ENCODE measurements around the gene S100PBP. TPM values are rescaled to one million over a fixed set of nuclear protein-coding genes. Genes with fewer than 3 reads are reported as not detected.

S100PBP gene
- total RNA-seq, 1 experiment from 2014 or later, result 50.1 TPM

DNA sequence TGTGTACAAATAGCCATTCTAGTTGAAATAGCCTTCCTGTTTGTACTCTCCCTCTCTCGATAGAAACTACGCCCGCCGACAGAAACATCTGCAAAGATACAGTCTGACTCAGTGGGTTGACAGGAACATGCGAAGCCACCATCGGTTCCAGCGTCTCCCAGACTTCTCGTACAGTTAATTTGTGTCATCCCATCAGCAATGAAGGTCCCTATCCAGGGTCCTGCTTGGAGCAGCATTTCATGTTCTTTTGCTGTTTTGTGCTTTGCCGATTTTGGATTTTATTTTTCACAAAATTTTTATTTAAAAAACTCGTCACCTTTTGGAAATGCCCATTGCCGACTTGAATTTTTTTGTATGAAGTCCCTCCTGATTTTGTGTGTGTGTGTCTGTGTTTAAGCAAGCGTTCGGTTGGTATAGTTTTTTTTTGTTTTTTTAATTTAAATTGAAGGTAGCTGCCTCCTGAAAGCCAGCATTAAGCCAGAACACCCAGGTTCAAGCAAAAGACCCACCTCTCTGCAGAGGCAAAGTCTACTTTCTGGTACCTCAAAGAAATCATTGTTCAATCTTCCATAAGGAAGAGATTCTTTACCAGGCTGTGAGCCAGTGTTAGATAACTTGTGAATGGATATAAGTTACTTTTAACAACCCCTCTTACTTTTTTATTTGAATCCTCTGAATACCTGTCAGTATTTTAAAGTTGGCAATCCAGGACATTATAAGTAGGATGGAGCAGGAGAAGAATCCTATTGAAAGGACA, 38.6 kb downstream of the S100PBP start:
- Histone ChIP-seq H3K23ac (ENCODE audit: insufficient read length, low read depth, low read length) (no peak overlapping the region), H2BK5ac (ENCODE audit: insufficient read length, low read length) (no peak overlapping the region), H3K4me1 (ENCODE audit: insufficient read depth, low read length) (no peaks in the 10 kb centered on the region), H2AK5ac (ENCODE audit: insufficient read length, low read length) (no peak overlapping the region), H3K18ac (ENCODE audit: insufficient read length, low read depth, low read length) (no peak overlapping the region), H3K27ac (ENCODE audit: insufficient read length, low read depth, low read length) (no peak overlapping the region), H3K27me3 (ENCODE audit: insufficient read depth, low read length) (no peaks in the 10 kb centered on the region), H4K91ac (ENCODE audit: insufficient read length, low read depth, low read length) (no peak overlapping the region), H3K79me1 (ENCODE audit: insufficient read depth, low read depth, low read length, poor library complexity, severe bottlenecking) (no peaks in the 10 kb centered on the region), H4K5ac (ENCODE audit: insufficient read length, low read depth, low read length) (no peak overlapping the region), H3K9me3 (ENCODE audit: control insufficient read depth, low read depth, low read length) (no peaks in the 10 kb centered on the region), H3K56ac (ENCODE audit: insufficient read length, low read depth, low read length) (no peak overlapping the region), H3K14ac (ENCODE audit: insufficient read depth, low read length) (no peak overlapping the region), H2BK15ac (ENCODE audit: low read depth, low read length) (no peak overlapping the region), H3K4me2 (ENCODE audit: insufficient read depth, insufficient read length, low read length) (no peak overlapping the region), H3T11ph (ENCODE audit: low read length) (no peak overlapping the region), H2BK120ac (ENCODE audit: low read depth, low read length, poor library complexity, severe bottlenecking) (no peak overlapping the region), H2AFZ (ENCODE audit: low read length) (no peak overlapping the region), H3K9ac (ENCODE audit: extremely low read depth, insufficient read length, low read length) (no peak overlapping the region), H3K79me2 (ENCODE audit: insufficient read depth, low read length) (no peaks in the 10 kb centered on the region), H2BK20ac (ENCODE audit: low read depth, low read length, poor library complexity, severe bottlenecking) (no peak overlapping the region), H2BK12ac (ENCODE audit: insufficient read length, low read depth, low read length) (no peak overlapping the region), H4K20me1 (ENCODE audit: control insufficient read depth, insufficient read depth, insufficient read length) (no peaks in the 10 kb centered on the region), H3K4ac (ENCODE audit: low read depth, low read length) (no peak overlapping the region), H4K8ac (replicated peaks; ENCODE audit: insufficient read length, low read depth, low read length) (no peak overlapping the region), H3K23me2 (ENCODE audit: insufficient read length, low read depth, low read length, poor library complexity, severe bottlenecking) (no peaks in the 10 kb centered on the region)
- Mint-ChIP-seq H3K9me3 (no peaks in the 10 kb centered on the region), H3K4me1 (no peaks in the 10 kb centered on the region), H3K36me3 (ENCODE audit: insufficient read depth in 1 of 3, low read depth in 3 of 3) (peaks cover 13 to 57% (median 51%) of the 10 kb centered on the region in 3 experiments; a peak in 6 of 7 replicates), H3K4me3 (no peak overlapping the region), H3K27ac (no peak overlapping the region), H3K27me3 (ENCODE audit: low read depth) (no peaks in the 10 kb centered on the region)
- DNase-seq, result no peak
- no CpG with 5 or more reads among the region's 13 CpGs for WGBS (ENCODE audit: extremely low coverage, insufficient read length, low lambda C conversion rate)
- TF ChIP-seq, protein P1, sequence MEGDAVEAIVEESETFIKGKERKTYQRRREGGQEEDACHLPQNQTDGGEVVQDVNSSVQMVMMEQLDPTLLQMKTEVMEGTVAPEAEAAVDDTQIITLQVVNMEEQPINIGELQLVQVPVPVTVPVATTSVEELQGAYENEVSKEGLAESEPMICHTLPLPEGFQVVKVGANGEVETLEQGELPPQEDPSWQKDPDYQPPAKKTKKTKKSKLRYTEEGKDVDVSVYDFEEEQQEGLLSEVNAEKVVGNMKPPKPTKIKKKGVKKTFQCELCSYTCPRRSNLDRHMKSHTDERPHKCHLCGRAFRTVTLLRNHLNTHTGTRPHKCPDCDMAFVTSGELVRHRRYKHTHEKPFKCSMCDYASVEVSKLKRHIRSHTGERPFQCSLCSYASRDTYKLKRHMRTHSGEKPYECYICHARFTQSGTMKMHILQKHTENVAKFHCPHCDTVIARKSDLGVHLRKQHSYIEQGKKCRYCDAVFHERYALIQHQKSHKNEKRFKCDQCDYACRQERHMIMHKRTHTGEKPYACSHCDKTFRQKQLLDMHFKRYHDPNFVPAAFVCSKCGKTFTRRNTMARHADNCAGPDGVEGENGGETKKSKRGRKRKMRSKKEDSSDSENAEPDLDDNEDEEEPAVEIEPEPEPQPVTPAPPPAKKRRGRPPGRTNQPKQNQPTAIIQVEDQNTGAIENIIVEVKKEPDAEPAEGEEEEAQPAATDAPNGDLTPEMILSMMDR (conservative IDR thresholded peaks at IDR 0.05), result no peak
